ENCODE data around the gene MUC12. TPM values are rescaled to one million over a fixed set of nuclear protein-coding genes. Genes with fewer than 3 reads are reported as not detected.

The MUC12 gene
- total and polyA plus RNA-seq, 7 donors = 0.02 to 0.13 (median 0.09) TPM; not detected in 4

DNA sequence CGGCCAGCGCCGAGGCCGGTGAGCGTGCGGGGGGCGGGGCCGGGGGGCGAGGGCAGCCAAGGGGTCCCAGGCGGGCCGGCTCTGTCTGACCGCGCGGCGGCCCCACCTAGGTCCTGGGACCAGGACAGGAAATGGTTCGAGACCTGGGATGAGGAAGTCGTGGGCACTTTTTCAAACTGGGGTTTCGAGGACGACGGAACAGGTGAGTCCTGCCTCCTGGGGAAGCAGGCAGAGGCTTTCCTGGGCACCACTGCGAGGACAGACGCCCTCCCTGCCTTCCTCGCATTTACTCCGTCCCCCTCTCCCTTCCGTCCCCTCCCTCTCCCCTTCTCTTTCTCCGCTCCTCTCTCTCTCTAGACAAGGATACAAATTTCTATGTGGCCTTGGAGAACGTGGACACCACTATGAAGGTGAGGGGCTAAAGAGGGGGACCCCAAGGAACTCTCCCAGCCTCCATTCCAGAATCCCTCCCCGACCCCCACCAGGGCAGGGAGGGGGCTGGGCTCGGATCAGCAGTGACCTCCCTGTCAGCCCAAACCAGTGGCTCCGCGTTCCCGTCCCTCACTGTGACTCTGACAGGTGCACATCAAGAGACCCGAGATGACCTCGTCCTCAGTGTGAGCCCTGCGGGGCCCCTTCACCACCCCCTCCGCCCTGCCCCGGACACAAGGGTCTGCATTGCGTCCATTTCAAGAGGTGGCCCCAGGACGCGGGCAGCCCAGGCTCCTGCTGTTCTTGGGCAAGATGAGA lies 2.6 kb upstream of the MUC12 start:
- Histone ChIP-seq H3K4me1 (peaks cover 7% of the 10 kb centered on the region), H3K36me3 (ENCODE audit: insufficient read depth in 1 of 2, low read depth in 1 of 2) (no peaks in the 10 kb centered on the region), H3K27ac (no peak overlapping the region), H3K27me3 (ENCODE audit: insufficient read depth in 3 of 3, low read length in 2 of 3) (peaks cover 0 to 79% (median 20%) of the 10 kb centered on the region in 3 donors), H3K9me3 (no peaks in the 10 kb centered on the region), H3K4me3 (peak overlapping the region; percentile 49)
- intact Hi-C loops (cut with DNase I) = loop anchor here in 1 of 2 donors (2.0 to 5.0 kb wide), 2 partner anchors 70 to 91 kb away; no protein-coding TSS in a partner anchor
- WGBS, 3 donors = 6 to 8% (median 7%) methylated on average over 39 to 40 of the region's 40 CpGs
- DNase-seq (peak in 1 of 2 donors; percentile 58), ATAC-seq (no peak)
- TF ChIP-seq, protein P1, sequence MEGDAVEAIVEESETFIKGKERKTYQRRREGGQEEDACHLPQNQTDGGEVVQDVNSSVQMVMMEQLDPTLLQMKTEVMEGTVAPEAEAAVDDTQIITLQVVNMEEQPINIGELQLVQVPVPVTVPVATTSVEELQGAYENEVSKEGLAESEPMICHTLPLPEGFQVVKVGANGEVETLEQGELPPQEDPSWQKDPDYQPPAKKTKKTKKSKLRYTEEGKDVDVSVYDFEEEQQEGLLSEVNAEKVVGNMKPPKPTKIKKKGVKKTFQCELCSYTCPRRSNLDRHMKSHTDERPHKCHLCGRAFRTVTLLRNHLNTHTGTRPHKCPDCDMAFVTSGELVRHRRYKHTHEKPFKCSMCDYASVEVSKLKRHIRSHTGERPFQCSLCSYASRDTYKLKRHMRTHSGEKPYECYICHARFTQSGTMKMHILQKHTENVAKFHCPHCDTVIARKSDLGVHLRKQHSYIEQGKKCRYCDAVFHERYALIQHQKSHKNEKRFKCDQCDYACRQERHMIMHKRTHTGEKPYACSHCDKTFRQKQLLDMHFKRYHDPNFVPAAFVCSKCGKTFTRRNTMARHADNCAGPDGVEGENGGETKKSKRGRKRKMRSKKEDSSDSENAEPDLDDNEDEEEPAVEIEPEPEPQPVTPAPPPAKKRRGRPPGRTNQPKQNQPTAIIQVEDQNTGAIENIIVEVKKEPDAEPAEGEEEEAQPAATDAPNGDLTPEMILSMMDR (IDR thresholded peaks at IDR 0.05) = no peak

DNA sequence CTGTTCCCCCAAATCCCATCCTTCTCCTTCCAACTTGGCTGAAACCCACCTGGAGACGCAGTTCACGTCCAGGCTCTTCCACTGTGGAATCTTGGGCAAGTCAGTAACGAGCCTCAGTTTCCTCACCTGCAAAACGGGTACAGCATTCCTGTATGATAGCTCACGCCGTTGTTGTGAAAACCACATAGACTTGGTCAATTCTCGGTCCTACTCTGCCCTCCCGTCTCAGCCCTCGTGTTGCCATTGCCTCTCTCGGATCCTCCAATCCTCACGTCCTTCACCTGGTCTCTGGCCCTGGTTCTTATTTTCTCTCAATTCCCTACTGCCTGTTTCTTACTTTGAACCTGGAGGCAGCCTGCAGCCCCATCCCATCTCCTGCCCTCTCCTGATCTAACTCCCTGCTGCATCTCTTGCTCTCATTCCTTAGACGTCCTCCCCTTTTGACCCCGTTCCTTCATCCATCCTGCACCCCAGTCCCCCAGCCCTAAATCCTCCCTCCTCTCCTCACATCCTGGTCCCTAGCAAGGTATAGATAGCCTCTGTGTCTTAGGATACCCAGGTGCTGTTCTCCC lies 2.0 kb upstream of the MUC12 start:
- ATAC-seq = no peak
- WGBS, 3 donors = 39 to 48% (median 41%) methylated on average over 13 of the region's 13 CpGs

DNA sequence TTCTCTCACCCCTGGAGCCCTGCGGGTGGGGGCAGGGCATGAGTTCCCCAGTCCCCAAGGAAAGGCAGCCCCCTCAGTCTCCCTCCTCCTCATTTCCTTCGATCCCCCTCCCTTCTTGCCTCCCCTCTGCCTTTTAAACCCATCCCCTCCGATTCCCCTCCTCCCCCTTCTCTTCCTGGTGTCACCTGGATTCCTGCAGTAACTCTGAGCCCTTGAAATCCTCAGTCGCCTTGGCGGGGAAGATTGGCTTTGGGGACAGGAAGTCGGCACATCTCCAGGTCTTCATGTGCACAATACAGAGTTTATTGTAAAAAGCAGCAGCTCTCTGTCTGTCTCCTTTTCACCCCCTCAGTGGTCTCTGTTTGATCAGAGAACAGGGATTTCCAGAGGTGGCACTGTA lies 1.3 kb upstream of the MUC12 start:
- peaks cover 7% of the 10 kb centered on the region for H3K4me1 ChIP-seq
- intact Hi-C loops (cut with DNase I) = loop anchor here in 1 of 2 donors (5.0 kb wide), 1 partner anchor 89 kb away; no protein-coding TSS in a partner anchor
- no peaks in the 10 kb centered on the region for H3K36me3 ChIP-seq (ENCODE audit: insufficient read depth in 1 of 2, low read depth in 1 of 2)
- no peak overlapping the region for H3K27ac ChIP-seq
- DNase-seq (no peak), ATAC-seq (no peak)
- no peaks in the 10 kb centered on the region for H3K9me3 ChIP-seq
- WGBS, 3 donors = 6 to 10% (median 8%) methylated on average over 5 to 6 of the region's 6 CpGs
- TF ChIP-seq, protein P1 (IDR thresholded peaks at IDR 0.05) = no peak
- no peak overlapping the region for H3K4me3 ChIP-seq
- peaks cover 0 to 77% (median 17%) of the 10 kb centered on the region in 3 donors for H3K27me3 ChIP-seq (ENCODE audit: insufficient read depth in 3 of 3, low read length in 2 of 3)

More for the DNA sequence above, 2.0 kb upstream of the MUC12 start:
- H3K4me3 ChIP-seq = no peak overlapping the region
- H3K27me3 ChIP-seq (ENCODE audit: insufficient read depth in 3 of 3, low read length in 2 of 3) = peaks cover 0 to 80% (median 20%) of the 10 kb centered on the region in 3 donors
- H3K36me3 ChIP-seq (ENCODE audit: insufficient read depth in 1 of 2, low read depth in 1 of 2) = no peaks in the 10 kb centered on the region
- DNase-seq = no peak
- H3K9me3 ChIP-seq = no peaks in the 10 kb centered on the region
- TF ChIP-seq, protein P1 (IDR thresholded peaks at IDR 0.05) = no peak
- H3K4me1 ChIP-seq = peaks cover 7% of the 10 kb centered on the region
- H3K27ac ChIP-seq = no peak overlapping the region
- intact Hi-C loops (cut with DNase I) = loop anchor here in 1 of 2 donors (2.0 to 5.0 kb wide), 2 partner anchors 71 to 90 kb away; no protein-coding TSS in a partner anchor

DNA sequence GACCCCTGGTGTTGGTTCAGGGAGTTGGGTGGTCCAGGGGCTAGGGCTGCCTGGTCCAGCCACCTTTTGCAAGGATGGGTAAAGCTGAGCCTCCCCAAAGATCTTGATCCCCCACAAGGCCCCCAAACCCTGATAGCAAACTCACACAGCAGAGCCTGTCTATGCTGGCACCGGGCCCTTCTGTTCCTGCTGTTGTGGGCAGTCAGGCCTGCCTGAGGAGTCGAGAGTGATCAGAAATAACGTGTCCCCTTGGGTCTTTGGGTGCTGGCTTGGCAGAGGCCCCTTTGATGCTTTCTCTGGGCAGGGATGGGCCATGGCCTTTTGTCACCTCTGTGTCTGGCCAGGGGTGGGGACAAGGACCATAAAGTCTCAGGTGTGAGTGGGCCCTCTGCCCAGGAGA lies 715 bp upstream of the MUC12 start:
- WGBS, 3 donors = 8 to 11% (median 9%) methylated on average over 3 of the region's 3 CpGs
- intact Hi-C loops (cut with DNase I) = loop anchor here in 1 of 2 donors (5.0 kb wide), 1 partner anchor 89 kb away; no protein-coding TSS in a partner anchor
- no peak overlapping the region for H3K4me3 ChIP-seq
- no peak for DNase-seq
- H3K27ac ChIP-seq = no peak overlapping the region
- no peak for ATAC-seq
- peaks cover 0 to 75% (median 17%) of the 10 kb centered on the region in 3 donors for H3K27me3 ChIP-seq (ENCODE audit: insufficient read depth in 3 of 3, low read length in 2 of 3)
- H3K9me3 ChIP-seq = no peaks in the 10 kb centered on the region
- H3K36me3 ChIP-seq (ENCODE audit: insufficient read depth in 1 of 2, low read depth in 1 of 2) = no peaks in the 10 kb centered on the region
- H3K4me1 ChIP-seq = peaks cover 7% of the 10 kb centered on the region
- TF ChIP-seq, protein P1 (IDR thresholded peaks at IDR 0.05) = no peak
